DOHH2 (cell line): ENCODE measurements around the gene ZBTB3.
A peak's percentile ranks its signal among the peaks of the same experiment; 100 is the strongest.

Source experiments
- H3F3A ChIP-seq: fragments of 200-600 bp; sonication (generic), shearing (Covaris generic); 2 replicates; pipeline ENCODE4 v1.6.0; 2016; ENCODE audit warnings: antibody characterized with exemption, mild to moderate bottlenecking; ENCODE audit not compliant: control insufficient read depth, insufficient read depth
- H3K27ac ChIP-seq: fragments of 200-600 bp; sonication (generic); 2 replicates; pipeline ENCODE4 v1.5.1; 2014; ENCODE audit warnings: low read depth, mild to moderate bottlenecking, low read length, moderate library complexity
- H3K27me3 ChIP-seq: fragments of 200-600 bp; sonication (generic); 2 replicates; pipeline ENCODE4 v1.6.1; 2014; ENCODE audit warnings: mild to moderate bottlenecking, low read length, mixed read lengths; ENCODE audit not compliant: control insufficient read depth
- H3K36me3 ChIP-seq: fragments of 200-600 bp; sonication (generic); 2 replicates; pipeline ENCODE4 v1.6.1; 2014; ENCODE audit warnings: mild to moderate bottlenecking, low read length, moderate library complexity, mixed read lengths; ENCODE audit not compliant: control insufficient read depth
- H3K4me1 ChIP-seq: fragments of 200-600 bp; sonication (generic); 2 replicates; pipeline ENCODE4 v1.6.1; 2014; ENCODE audit warnings: mild to moderate bottlenecking, low read length, mixed read lengths; ENCODE audit not compliant: control insufficient read depth
- H3K4me2 ChIP-seq: fragments of 200-600 bp; sonication (generic); 2 replicates; pipeline ENCODE4 v1.6.0; 2014; ENCODE audit warnings: mild to moderate bottlenecking, low read length, moderate library complexity
- H3K4me3 ChIP-seq: fragments of 200-600 bp; sonication (generic); 2 replicates; pipeline ENCODE4 v1.5.1; 2014; ENCODE audit warnings: mild to moderate bottlenecking, low read length, mixed read lengths
- H3K79me2 ChIP-seq: fragments of 200-600 bp; sonication (generic); 2 replicates; pipeline ENCODE4 v1.6.1; 2014; ENCODE audit warnings: mild to moderate bottlenecking, low read length, mixed read lengths; ENCODE audit not compliant: control insufficient read depth
- H3K9me2 ChIP-seq: fragments of 200-600 bp; sonication (generic); replicated peaks from 2 replicates; pipeline ENCODE4 v1.6.1; 2014; ENCODE audit warnings: mild to moderate bottlenecking, low read length, mixed read lengths; ENCODE audit not compliant: control insufficient read depth
- H3K9me3 ChIP-seq: fragments of 200-600 bp; sonication (generic); 2 replicates; pipeline ENCODE4 v1.6.1; 2014; ENCODE audit warnings: antibody characterized with exemption, low read length, mixed read lengths; ENCODE audit not compliant: control insufficient read depth, insufficient read depth
- H4K20me1 ChIP-seq: fragments of 200-600 bp; sonication (generic); 2 replicates; pipeline ENCODE4 v1.6.0; 2014; ENCODE audit warnings: low read depth, mild to moderate bottlenecking, antibody characterized with exemption, low read length, moderate library complexity; ENCODE audit not compliant: control insufficient read depth, insufficient read depth
- CTCF ChIP-seq: fragments of 200-600 bp; sonication (generic); IDR thresholded peaks from one replicate; pipeline ENCODE4 v1.5.1; 2014; ENCODE audit warnings: antibody characterized with exemption, mild to moderate bottlenecking, low read depth, low read length; ENCODE audit not compliant: poor library complexity, severe bottlenecking
- EZH2phosphoT487 ChIP-seq: fragments of 200-600 bp; sonication (generic); IDR thresholded peaks from 2 replicates; pipeline ENCODE4 v1.6.1; 2017; ENCODE audit warnings: borderline replicate concordance, mild to moderate bottlenecking, antibody characterized with exemption, low read length, moderate library complexity, mixed read lengths

The ZBTB3 gene

GRCh38 chr11:62708793-62709192 lies 45.2 kb downstream of the ZBTB3 start:
- H3K27ac ChIP-seq, result peak overlapping the region; percentile 84
- H3K27me3 ChIP-seq, result no peaks in the 10 kb centered on the region
- peak overlapping the region; percentile 99 for H3K4me2 ChIP-seq
- TF ChIP-seq EZH2phosphoT487 (no peak), CTCF (no peak)
- peaks cover 46% of the 10 kb centered on the region for H3F3A ChIP-seq
- H3K4me3 ChIP-seq, result peak overlapping the region; percentile 72
- peaks cover 18% of the 10 kb centered on the region for H3K79me2 ChIP-seq
- H3K9me2 ChIP-seq, result no peaks in the 10 kb centered on the region
- H3K4me1 ChIP-seq, result peaks cover 49% of the 10 kb centered on the region
- peaks cover 64% of the 10 kb centered on the region for H3K36me3 ChIP-seq
- no peaks in the 10 kb centered on the region for H3K9me3 ChIP-seq
- H4K20me1 ChIP-seq, result no peaks in the 10 kb centered on the region

GRCh38 chr11:62708392-62708791 lies 45.6 kb downstream of the ZBTB3 start:
- Histone ChIP-seq H3K27me3 (no peaks in the 10 kb centered on the region), H3K27ac (peak overlapping the region; percentile 84; the same call in 1 of the 2 replicates), H4K20me1 (no peaks in the 10 kb centered on the region), H3F3A (peaks cover 42% of the 10 kb centered on the region), H3K4me2 (peak overlapping the region; percentile 99), H3K4me3 (peak overlapping the region; percentile 72), H3K9me3 (no peaks in the 10 kb centered on the region), H3K9me2 (no peaks in the 10 kb centered on the region), H3K36me3 (peaks cover 60% of the 10 kb centered on the region), H3K4me1 (peaks cover 49% of the 10 kb centered on the region), H3K79me2 (peaks cover 18% of the 10 kb centered on the region)
- TF ChIP-seq CTCF (no peak), EZH2phosphoT487 (no peak)

GRCh38 chr11:62707277-62707861 lies 46.6 kb downstream of the ZBTB3 start, which contains the start of the genes BSCL2 and GNG3:
Gene BSCL2 (minus strand): TSS chr11:62707424. CDS start chr11:62707195, 229 bp downstream.
Gene GNG3 (plus strand): TSS chr11:62707676. CDS start chr11:62708296, 620 bp downstream.
- no peak within 1 kb of the TSS for H3K27ac ChIP-seq
- peaks cover 32% of the 10 kb centered on the region for H3F3A ChIP-seq
- H3K9me2 ChIP-seq, result no peaks in the 10 kb centered on the region

More at GRCh38 chr11:62707277-62707861, 46.6 kb downstream of the ZBTB3 start, which contains the start of the genes BSCL2 and GNG3:
- H4K20me1 ChIP-seq, result no peaks in the 10 kb centered on the region
- H3K9me3 ChIP-seq, result no peaks in the 10 kb centered on the region
- no peaks in the 10 kb centered on the region for H3K27me3 ChIP-seq
- peaks cover 52% of the 10 kb centered on the region for H3K36me3 ChIP-seq
- TF ChIP-seq EZH2phosphoT487 (no peak), CTCF (no peak)
- H3K4me1 ChIP-seq, result peaks cover 49% of the 10 kb centered on the region
- H3K4me3 ChIP-seq, result peak within 1 kb of the TSS; percentile 92
- peaks cover 18% of the 10 kb centered on the region for H3K79me2 ChIP-seq
- H3K4me2 ChIP-seq, result peak within 1 kb of the TSS; percentile 99
